Mesodermal cell (in vitro differentiated cells): Measurements from ENCODE around the gene C3orf33.

Experiments
- H3K27ac ChIP-seq: 2 replicates; pipeline ENCODE4 v1.7.0; 2013; ENCODE audit warnings: mild to moderate bottlenecking, low read depth, low read length, moderate library complexity; ENCODE audit not compliant: severe bottlenecking
- H3K36me3 ChIP-seq: 2 replicates; pipeline ENCODE4 v1.7.1; 2013; ENCODE audit warnings: mild to moderate bottlenecking, low read length, moderate library complexity; ENCODE audit not compliant: control insufficient read depth, insufficient read depth
- H3K4me1 ChIP-seq: one replicate; pipeline ENCODE4 v1.7.1; 2013; ENCODE audit warnings: mild to moderate bottlenecking, low read length; ENCODE audit not compliant: insufficient read depth, control insufficient read depth, poor library complexity, severe bottlenecking
- H3K4me3 ChIP-seq: 2 replicates; pipeline ENCODE4 v1.7.0; 2013; ENCODE audit warnings: low read length, control low read depth, mild to moderate bottlenecking; ENCODE audit not compliant: insufficient read depth, poor library complexity, severe bottlenecking; ENCODE audit errors: extremely low read depth
- H3K9me3 ChIP-seq: 2 replicates; pipeline ENCODE4 v1.7.1; 2013; ENCODE audit warnings: mild to moderate bottlenecking, low read length, moderate library complexity; ENCODE audit not compliant: control insufficient read depth
- WGBS, 2 experiments: methylation state at CpG; one replicate each; pipeline ENCODE4 v1.1.5; 2013; ENCODE audit warnings: missing lambda C conversion rate in 2 of 2; ENCODE audit not compliant: insufficient coverage in 2 of 2; 5-methylcytosine and 5-hydroxymethylcytosine counted together

Gene C3orf33

GRCh38 chr3:155747946-155748290 is 58.2 kb downstream of the C3orf33 start:
- peak overlapping the region; percentile 70 for H3K27ac ChIP-seq
- H3K4me3 ChIP-seq = no peak overlapping the region
- H3K9me3 ChIP-seq = no peaks in the 10 kb centered on the region
- H3K36me3 ChIP-seq = no peaks in the 10 kb centered on the region
- no peaks in the 10 kb centered on the region for H3K4me1 ChIP-seq
- 67% methylated on average over 3 of the region's 3 CpGs; no CpG with 5 or more reads in 1 of the 2 experiments for WGBS, 2 experiments

DNA sequence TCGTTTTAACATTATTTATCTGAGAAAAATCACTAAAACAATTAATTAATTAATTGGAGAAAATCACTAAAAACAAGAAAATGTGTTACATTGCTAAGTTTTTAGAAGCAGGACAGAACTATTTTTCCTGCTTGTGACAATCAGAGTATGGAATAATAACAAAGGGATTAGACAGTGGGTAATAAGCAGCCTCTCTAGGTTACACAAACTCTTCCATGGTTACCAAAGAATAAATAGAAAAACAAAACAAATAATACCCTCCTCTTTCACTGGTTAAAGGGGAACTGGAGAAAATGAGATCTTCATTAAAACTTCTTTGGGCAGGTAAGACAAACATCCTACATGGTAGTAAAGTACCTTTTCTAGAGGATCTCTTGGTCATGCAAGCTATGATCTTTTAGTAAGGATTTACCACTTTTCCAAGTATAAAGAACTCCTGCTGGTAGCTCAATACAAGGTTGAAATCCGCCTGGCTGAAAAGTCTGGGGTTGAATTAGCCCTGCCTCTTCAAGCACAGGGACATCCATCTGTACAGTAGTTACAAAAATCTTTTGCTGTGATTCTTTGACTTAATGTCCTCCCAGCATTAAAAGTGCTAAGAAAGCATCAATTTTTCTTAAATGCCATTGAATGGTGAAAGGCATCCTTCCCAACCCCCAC is 58.7 kb downstream of the C3orf33 start:
- H3K36me3 ChIP-seq = no peaks in the 10 kb centered on the region
- H3K9me3 ChIP-seq = no peaks in the 10 kb centered on the region
- H3K4me3 ChIP-seq = no peak overlapping the region
- H3K4me1 ChIP-seq = no peaks in the 10 kb centered on the region
- peak overlapping the region; percentile 70 for H3K27ac ChIP-seq
- 40% methylated on average over 1 of the region's 2 CpGs; no CpG with 5 or more reads in 1 of the 2 experiments for WGBS, 2 experiments

- H3K4me3 ChIP-seq = no peak overlapping the region
- no CpG with 5 or more reads among the region's 1 CpG for WGBS, 2 experiments
- no peak overlapping the region for H3K27ac ChIP-seq
- no peaks in the 10 kb centered on the region for H3K9me3 ChIP-seq
- no peaks in the 10 kb centered on the region for H3K36me3 ChIP-seq
- no peaks in the 10 kb centered on the region for H3K4me1 ChIP-seq
Measured at GRCh38 chr3:155746703-155747102, 59.4 kb downstream of the C3orf33 start.

DNA sequence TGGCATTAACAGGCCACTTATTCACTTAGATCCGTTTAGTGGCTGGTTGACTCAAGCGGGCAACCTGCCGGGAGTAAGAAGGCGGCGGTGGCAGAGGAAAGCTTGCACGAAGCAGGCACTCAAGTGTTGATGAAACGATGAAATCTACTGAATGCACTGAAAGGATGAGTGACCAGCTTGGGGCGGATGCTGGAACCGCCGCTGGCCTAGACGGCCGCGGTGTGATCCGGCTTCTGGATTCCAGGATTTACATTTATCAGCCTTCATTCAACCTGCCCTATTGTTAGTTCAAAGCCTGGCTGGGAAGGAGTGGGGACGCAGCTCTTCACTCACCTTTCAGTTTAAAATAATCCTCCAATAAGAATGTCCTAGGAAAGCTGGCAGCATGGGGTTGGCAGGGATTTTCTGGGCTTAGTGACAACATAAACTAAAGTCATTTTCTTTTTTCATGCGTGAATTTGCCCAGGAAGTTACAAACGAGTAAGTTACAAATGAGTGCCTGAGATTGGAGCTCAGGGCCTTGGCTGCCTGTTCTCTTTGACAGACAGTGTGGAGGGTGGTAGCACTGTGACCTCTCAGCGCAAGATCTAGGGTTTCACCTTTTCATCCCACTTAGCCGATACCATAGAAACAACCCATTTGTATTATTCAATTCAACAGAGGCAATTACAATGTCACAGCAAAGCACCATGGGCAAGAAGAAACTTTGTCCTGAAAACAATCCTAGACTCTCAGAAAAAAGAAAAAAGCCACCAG is 60.1 kb downstream of the C3orf33 start:
- H3K36me3 ChIP-seq = no peaks in the 10 kb centered on the region
- H3K27ac ChIP-seq = peak overlapping the region; percentile 25
- H3K4me3 ChIP-seq = no peak overlapping the region
- 11 to 15% methylated on average over 8 to 10 of the region's 19 CpGs for WGBS, 2 experiments
- H3K9me3 ChIP-seq = no peaks in the 10 kb centered on the region
- H3K4me1 ChIP-seq = peaks cover 3% of the 10 kb centered on the region

DNA sequence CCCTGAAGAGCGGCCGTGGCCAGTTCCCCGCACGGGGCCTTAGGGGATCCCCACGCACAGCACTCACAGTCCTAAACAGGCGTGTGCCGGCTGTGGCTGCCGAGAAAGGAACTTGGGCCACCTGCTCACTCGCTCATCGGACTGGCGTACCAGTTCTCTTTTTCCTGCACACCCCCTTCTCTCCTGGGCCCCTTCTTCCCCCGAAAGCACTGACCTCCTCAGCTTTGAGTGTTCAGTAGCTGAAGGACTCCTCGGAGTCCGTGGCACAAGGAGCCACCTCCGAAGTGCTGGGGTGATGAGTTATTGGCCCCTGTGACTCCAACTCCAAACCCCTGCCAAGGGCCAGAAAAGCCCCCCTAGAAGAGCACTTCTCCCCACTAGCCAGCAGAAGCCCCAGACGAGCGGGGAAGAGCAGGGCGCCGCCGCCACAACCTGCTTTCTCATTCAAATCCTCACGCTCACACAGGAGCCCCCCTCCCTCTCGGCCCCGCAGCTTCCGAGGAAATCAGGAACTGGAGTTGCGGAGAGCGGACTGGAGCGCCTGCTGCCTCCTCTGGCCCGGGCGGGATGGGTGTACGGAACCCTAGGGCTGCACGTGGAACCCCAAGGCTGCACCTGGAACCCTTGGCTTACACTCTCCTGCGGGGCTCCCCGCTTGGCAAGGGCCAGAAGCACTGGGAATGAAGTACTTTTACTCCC is 61.3 kb downstream of the C3orf33 start, which contains the start of gene PLCH1:
TSS of gene PLCH1 (minus strand) at position 446 of the 699 bp plus-strand sequence. CDS start 40,847 bp downstream, outside the sequence.
- H3K36me3 ChIP-seq = no peaks in the 10 kb centered on the region
- H3K27ac ChIP-seq = no peak within 1 kb of the TSS
- H3K4me3 ChIP-seq = peak within 1 kb of the TSS; percentile 67
- 2 to 5% methylated on average over 18 to 20 of the region's 33 CpGs for WGBS, 2 experiments
- H3K4me1 ChIP-seq = peaks cover 3% of the 10 kb centered on the region
- no peaks in the 10 kb centered on the region for H3K9me3 ChIP-seq

DNA sequence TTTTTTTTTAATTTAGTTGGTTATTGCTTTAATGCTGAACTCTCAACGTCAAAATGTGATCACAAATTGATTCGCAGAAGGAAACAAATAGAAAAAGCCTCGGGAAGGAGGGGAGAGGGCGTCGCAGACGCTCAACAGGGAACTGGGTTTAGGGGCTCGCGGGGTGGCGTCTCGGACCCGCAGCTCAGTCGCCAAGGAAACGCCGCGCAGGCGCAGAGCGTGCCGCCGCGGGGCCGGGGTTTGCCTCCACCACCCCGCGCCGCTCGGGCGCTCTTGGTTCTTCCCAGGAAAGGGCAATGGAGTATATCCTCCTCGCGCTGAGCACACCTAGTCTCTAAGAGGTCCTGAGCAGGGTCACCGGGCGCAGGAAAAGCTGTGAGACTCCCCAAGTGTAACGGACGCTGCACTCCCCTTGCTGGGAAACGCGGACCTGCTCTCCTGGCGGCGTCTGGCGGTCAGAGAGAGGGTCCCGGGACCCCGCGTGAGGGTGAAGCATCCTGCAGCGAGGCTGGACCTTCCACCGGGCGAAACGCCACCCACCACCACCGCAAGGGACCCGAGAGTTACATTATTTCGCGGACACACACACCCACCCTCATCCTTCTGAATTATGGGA is 62.0 kb downstream of the C3orf33 start:
- H3K4me3 ChIP-seq = peak overlapping the region; percentile 67
- H3K4me1 ChIP-seq = peaks cover 3% of the 10 kb centered on the region
- no peaks in the 10 kb centered on the region for H3K9me3 ChIP-seq
- H3K36me3 ChIP-seq = no peaks in the 10 kb centered on the region
- H3K27ac ChIP-seq = no peak overlapping the region
- 1% methylated on average over 23 to 48 of the region's 48 CpGs for WGBS, 2 experiments

DNA sequence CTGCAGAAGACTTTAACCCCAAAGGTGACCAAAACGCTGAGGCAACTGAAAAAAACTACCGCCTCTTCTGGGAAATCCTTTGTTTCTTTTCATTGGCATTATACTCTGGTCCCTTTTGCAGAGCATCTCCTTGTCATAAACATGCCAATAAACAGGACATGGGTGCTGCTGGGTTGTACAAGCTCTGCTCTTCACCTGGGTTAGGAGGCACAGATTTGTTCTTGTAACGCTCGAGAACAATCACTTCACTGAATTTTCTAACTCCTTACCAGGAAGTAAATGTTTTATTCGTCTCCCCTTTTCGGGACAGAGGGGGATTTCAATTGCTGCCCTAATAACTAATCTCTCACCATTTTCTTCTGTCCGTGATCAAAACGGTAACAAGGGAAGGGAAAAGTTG is 62.5 kb downstream of the C3orf33 start:
- Histone ChIP-seq H3K27ac (no peak overlapping the region), H3K36me3 (no peaks in the 10 kb centered on the region), H3K9me3 (no peaks in the 10 kb centered on the region), H3K4me3 (peak overlapping the region; percentile 67), H3K4me1 (peaks cover 3% of the 10 kb centered on the region)
- WGBS, 2 experiments = 33 to 55% methylated on average over 2 to 5 of the region's 8 CpGs

- no peak overlapping the region for H3K27ac ChIP-seq
- peaks cover 3% of the 10 kb centered on the region for H3K4me1 ChIP-seq
- no peak overlapping the region for H3K4me3 ChIP-seq
- H3K9me3 ChIP-seq = no peaks in the 10 kb centered on the region
- WGBS, 2 experiments = 83 to 100% methylated on average over 1 of the region's 5 CpGs
- no peaks in the 10 kb centered on the region for H3K36me3 ChIP-seq
Measured at GRCh38 chr3:155742349-155742965, 63.6 kb downstream of the C3orf33 start.

DNA sequence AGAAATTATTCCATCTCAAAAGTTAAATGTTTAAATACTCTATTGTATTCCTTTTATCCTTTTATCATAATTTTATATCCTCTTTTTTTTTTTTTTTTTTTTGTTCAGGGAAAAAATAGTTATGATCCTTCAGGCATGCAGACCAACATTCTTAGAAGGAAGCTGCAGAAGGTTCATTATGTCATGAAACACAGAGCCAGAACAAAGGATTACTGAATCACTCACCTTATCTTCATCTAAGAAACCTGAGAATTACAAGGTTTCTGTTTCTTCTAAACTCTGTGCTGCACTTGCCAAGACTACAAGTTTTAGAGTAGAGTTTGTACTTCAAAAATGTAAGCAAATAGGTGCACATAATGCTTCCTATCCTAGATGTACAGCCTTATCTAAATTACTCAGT is 64.5 kb downstream of the C3orf33 start:
- no peak overlapping the region for H3K4me3 ChIP-seq
- no peak overlapping the region for H3K27ac ChIP-seq
- H3K4me1 ChIP-seq = peaks cover 3% of the 10 kb centered on the region
- no peaks in the 10 kb centered on the region for H3K9me3 ChIP-seq
- no peaks in the 10 kb centered on the region for H3K36me3 ChIP-seq

DNA sequence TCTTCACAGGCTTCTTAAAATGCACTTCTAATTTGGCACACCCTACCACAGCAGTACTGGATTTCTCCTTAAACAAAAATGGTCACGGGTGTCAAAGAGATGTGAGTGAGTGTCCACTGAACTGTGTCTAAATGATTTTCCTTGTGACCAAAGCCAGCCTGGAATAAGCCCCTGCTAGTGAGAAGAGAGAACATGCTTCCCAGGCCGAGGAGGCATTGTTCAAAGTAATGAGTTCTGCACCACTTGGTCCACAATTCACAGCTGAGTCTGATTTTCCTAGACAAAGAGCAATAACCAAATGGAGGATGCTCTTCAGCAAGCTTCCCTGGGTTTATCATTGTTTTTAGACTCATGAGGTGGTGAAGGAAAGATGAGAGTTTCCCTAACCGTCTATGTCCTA is 65.0 kb downstream of the C3orf33 start:
- Histone ChIP-seq H3K9me3 (no peaks in the 10 kb centered on the region), H3K27ac (no peak overlapping the region), H3K4me1 (peaks cover 3% of the 10 kb centered on the region), H3K36me3 (no peaks in the 10 kb centered on the region), H3K4me3 (no peak overlapping the region)
- WGBS, 2 experiments = 75 to 86% methylated on average over 1 of the region's 3 CpGs
